KMS-11 (cell line): Measurements from ENCODE around the gene IGSF11.

Source experiments
- H2AFZ ChIP-seq: fragments of 200-600 bp; sonication (generic); 2 replicates; pipeline ENCODE4 v1.6.1; 2016; ENCODE audit warnings: antibody characterized with exemption, mixed run types, low read depth
- H3K27ac ChIP-seq: fragments of 200-600 bp; sonication (generic); 2 replicates; pipeline ENCODE4 v1.6.1; 2016; ENCODE audit warnings: mild to moderate bottlenecking, mixed run types
- H3K27me3 ChIP-seq: fragments of 200-600 bp; sonication (generic); 2 replicates; pipeline ENCODE4 v1.6.1; 2017; ENCODE audit warnings: mild to moderate bottlenecking, low read depth, mixed run types, moderate library complexity; ENCODE audit not compliant: insufficient read depth
- H3K36me3 ChIP-seq: fragments of 200-600 bp; sonication (generic); 2 replicates; pipeline ENCODE4 v1.6.1; 2017; ENCODE audit warnings: mild to moderate bottlenecking, mixed run types; ENCODE audit not compliant: insufficient read depth
- H3K4me1 ChIP-seq: fragments of 200-600 bp; sonication (generic); 2 replicates; pipeline ENCODE4 v1.6.1; 2016; ENCODE audit warnings: mild to moderate bottlenecking, low read depth, mixed run types; ENCODE audit not compliant: poor library complexity, severe bottlenecking
- H3K4me2 ChIP-seq: fragments of 200-600 bp; sonication (generic); 2 replicates; pipeline ENCODE4 v1.7.0; 2016; ENCODE audit warnings: mild to moderate bottlenecking, mixed run types
- H3K4me3 ChIP-seq: fragments of 200-600 bp; sonication (generic); IDR thresholded peaks from 2 replicates; pipeline ENCODE4 v1.6.1; 2017; ENCODE audit warnings: low read depth, low read length, mixed read lengths; ENCODE audit not compliant: insufficient read depth
- H3K79me2 ChIP-seq: fragments of 200-600 bp; sonication (generic); 2 replicates; pipeline ENCODE4 v1.6.1; 2016; ENCODE audit warnings: low read depth, mixed run types; ENCODE audit not compliant: insufficient read depth
- H3K9ac ChIP-seq: fragments of 200-600 bp; sonication (generic); 2 replicates; pipeline ENCODE4 v1.6.1; 2016; ENCODE audit warnings: mild to moderate bottlenecking, mixed run types
- H4K20me1 ChIP-seq: fragments of 200-600 bp; sonication (generic); 2 replicates; pipeline ENCODE4 v1.6.1; 2016; ENCODE audit warnings: mild to moderate bottlenecking, mixed run types; ENCODE audit not compliant: insufficient read depth
- TF ChIP-seq, protein P1 (sequence below): fragments of 200-600 bp; sonication (generic); conservative IDR thresholded peaks from 2 replicates; pipeline ENCODE4 v1.6.1; 2017; ENCODE audit warnings: low read depth, mild to moderate bottlenecking, antibody characterized with exemption, low read length, moderate library complexity, mixed read lengths

Gene IGSF11

DNA sequence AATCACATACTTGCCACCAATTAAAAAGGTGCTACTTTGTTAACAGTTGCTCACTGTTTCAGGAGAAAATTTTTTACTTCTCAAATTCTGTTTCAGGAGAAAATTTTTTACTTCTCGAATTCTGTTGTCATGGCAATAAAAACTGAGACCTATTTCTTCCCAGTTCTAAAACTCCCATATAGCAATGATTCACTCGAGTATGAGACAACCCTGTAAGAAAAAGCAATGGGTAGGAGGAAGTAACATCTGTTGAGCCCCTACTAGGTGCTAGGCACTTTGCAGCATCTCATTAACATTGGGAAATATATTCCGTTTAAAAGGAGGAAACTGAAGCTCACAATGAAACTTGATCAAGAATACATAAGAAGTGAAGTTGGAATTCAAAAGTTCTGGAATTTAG lies 35.1 kb upstream of the IGSF11 start:
- no peaks in the 10 kb centered on the region for H3K36me3 ChIP-seq
- H2AFZ ChIP-seq: no peak overlapping the region
- no peaks in the 10 kb centered on the region for H3K79me2 ChIP-seq
- no peaks in the 10 kb centered on the region for H4K20me1 ChIP-seq
- no peak overlapping the region for H3K4me3 ChIP-seq
- H3K27me3 ChIP-seq: no peaks in the 10 kb centered on the region
- H3K9ac ChIP-seq: no peak overlapping the region
- TF ChIP-seq, protein P1, sequence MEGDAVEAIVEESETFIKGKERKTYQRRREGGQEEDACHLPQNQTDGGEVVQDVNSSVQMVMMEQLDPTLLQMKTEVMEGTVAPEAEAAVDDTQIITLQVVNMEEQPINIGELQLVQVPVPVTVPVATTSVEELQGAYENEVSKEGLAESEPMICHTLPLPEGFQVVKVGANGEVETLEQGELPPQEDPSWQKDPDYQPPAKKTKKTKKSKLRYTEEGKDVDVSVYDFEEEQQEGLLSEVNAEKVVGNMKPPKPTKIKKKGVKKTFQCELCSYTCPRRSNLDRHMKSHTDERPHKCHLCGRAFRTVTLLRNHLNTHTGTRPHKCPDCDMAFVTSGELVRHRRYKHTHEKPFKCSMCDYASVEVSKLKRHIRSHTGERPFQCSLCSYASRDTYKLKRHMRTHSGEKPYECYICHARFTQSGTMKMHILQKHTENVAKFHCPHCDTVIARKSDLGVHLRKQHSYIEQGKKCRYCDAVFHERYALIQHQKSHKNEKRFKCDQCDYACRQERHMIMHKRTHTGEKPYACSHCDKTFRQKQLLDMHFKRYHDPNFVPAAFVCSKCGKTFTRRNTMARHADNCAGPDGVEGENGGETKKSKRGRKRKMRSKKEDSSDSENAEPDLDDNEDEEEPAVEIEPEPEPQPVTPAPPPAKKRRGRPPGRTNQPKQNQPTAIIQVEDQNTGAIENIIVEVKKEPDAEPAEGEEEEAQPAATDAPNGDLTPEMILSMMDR: no peak
- H3K4me1 ChIP-seq: no peaks in the 10 kb centered on the region
- H3K4me2 ChIP-seq: no peak overlapping the region
- H3K27ac ChIP-seq: no peak overlapping the region

DNA sequence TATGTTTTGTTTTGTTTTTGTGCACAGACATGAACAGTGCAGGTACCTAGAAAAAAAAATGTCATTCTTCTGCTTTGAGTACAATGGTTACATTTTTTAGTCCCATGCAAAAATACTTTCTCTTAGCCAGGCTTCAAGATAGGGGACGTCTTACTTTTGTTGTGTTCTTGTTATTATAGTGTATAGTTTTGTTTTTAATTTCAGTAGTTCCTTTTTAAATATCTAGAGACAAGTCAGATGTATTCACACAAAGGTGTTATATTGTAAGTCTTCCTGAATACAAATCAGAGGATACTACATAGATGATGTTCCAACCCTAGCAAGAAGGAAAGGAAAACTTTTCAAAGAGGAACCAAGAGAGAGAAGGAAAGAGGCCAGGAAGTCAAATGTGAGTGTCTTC lies 28.8 kb upstream of the IGSF11 start:
- Histone ChIP-seq H3K79me2 (no peaks in the 10 kb centered on the region), H4K20me1 (no peaks in the 10 kb centered on the region), H3K4me1 (no peaks in the 10 kb centered on the region), H3K27ac (no peak overlapping the region), H3K9ac (no peak overlapping the region), H3K4me3 (no peak overlapping the region), H3K4me2 (no peak overlapping the region), H2AFZ (no peak overlapping the region), H3K27me3 (no peaks in the 10 kb centered on the region), H3K36me3 (no peaks in the 10 kb centered on the region)
- TF ChIP-seq, protein P1: no peak

DNA sequence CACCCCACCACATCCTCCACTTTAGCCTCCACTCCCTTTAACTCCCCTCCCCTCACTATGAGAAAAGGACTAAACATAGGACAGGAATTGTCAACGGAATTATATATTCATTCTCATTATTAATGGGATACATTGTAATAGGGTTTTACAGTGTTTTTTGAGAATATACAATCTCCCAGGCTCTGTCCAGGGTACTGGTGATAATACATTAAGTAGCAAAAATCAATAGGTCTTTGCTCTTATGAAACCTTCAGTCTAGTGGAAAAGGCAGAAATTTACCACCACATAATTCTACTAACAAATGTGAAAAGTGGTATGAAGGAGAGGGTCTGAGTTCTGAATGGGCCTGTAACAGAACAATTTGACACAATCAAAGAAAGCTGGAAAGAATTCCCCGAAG lies 28.2 kb upstream of the IGSF11 start:
- H3K4me1 ChIP-seq: no peaks in the 10 kb centered on the region
- H3K9ac ChIP-seq: no peak overlapping the region
- H3K27me3 ChIP-seq: no peaks in the 10 kb centered on the region
- no peak overlapping the region for H3K27ac ChIP-seq
- no peaks in the 10 kb centered on the region for H4K20me1 ChIP-seq
- H3K4me2 ChIP-seq: no peak overlapping the region
- no peaks in the 10 kb centered on the region for H3K79me2 ChIP-seq
- H3K36me3 ChIP-seq: no peaks in the 10 kb centered on the region
- H2AFZ ChIP-seq: no peak overlapping the region
- TF ChIP-seq, protein P1: no peak
- H3K4me3 ChIP-seq: no peak overlapping the region

DNA sequence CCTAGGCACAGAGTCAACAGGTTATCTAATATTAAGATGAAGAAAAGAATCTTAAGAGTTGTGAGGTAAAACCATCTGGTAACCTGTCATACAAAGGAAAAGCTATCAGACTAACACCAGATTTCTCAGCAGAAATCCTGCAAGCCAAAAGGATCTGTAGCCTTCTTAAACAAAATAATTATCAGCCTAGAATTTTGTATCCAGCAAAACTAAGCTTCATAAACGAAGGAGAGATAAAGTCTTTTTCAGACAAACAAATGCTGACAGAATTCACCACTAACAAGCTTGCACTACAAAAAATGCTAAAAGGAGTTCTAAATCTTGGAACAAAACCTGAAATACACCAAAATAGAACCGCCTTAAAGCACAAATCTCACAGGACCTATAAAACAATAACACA lies 9.9 kb upstream of the IGSF11 start:
- Histone ChIP-seq H3K4me3 (no peak overlapping the region), H3K4me2 (no peak overlapping the region), H3K79me2 (no peaks in the 10 kb centered on the region)

More for the DNA sequence above, 9.9 kb upstream of the IGSF11 start:
- Histone ChIP-seq H3K27ac (no peak overlapping the region), H3K9ac (no peak overlapping the region), H4K20me1 (no peaks in the 10 kb centered on the region), H2AFZ (no peak overlapping the region), H3K36me3 (no peaks in the 10 kb centered on the region), H3K27me3 (no peaks in the 10 kb centered on the region), H3K4me1 (no peaks in the 10 kb centered on the region)
- TF ChIP-seq, protein P1: no peak
